Right renal cortex interstitium (tissue), 3 donors: ENCODE data around the gene DCLK2. TPM values are rescaled to one million over a fixed set of nuclear protein-coding genes. Genes with fewer than 3 reads are reported as not detected.

Experiments used
- DNase-seq, 3 donors: peaks; one replicate each; pipeline ENCODE4 v3.0.0-alpha.2; 2013; ENCODE audit warnings: low read depth in 3 of 3, low spot score in 2 of 3
- polyA plus RNA-seq, 3 donors: library from polyadenylated mRNA; unstranded; fragments of 120-200 nt; gene quantifications; one replicate each; pipeline ENCODE4 v1.2.1, GENCODE V29; 2013; ENCODE audit not compliant: insufficient read length in 3 of 3

DCLK2 gene
- polyA plus RNA-seq, 3 donors = 11.1 to 11.5 (median 11.3) TPM

- DNase-seq = no peak
These were observed 37.6 kb downstream of the DCLK2 start for GRCh38 chr4:150115851-150116250.

- DNase-seq = no peak
These were observed 38.3 kb downstream of the DCLK2 start for GRCh38 chr4:150116506-150116905.

- no peak for DNase-seq
These were observed 38.8 kb downstream of the DCLK2 start for GRCh38 chr4:150117094-150117493.

- DNase-seq = no peak
These were observed 39.4 kb downstream of the DCLK2 start for GRCh38 chr4:150117629-150118028.

DNA sequence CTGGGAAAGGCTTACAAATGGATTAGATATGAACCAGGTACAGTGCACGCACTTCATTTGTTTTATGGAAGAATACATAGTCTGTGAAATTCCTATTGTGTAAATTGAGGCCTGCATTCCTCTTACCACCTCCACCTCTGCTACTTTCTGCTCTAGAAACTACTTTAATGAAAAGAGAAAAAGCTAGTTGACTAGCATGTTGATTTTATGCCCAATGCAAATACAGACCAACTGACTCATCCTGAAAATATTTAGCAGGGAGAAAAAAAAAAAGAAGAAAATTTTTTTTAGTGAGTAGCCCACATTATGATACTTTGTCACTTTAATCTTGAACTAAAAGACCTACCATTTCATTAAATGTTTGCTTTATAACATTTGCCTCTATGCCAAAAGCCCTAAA lies 41.2 kb downstream of the DCLK2 start:
- DNase-seq = no peak

- DNase-seq = no peak
These were observed 44.8 kb downstream of the DCLK2 start for GRCh38 chr4:150123087-150123486.

GRCh38 chr4:150123796-150124677 lies 45.8 kb downstream of the DCLK2 start:
- no peak for DNase-seq

- no peak for DNase-seq
These were observed 48.1 kb downstream of the DCLK2 start for GRCh38 chr4:150126201-150126863.

GRCh38 chr4:150126864-150127203 lies 48.6 kb downstream of the DCLK2 start:
- no peak for DNase-seq

GRCh38 chr4:150127757-150128156 lies 49.5 kb downstream of the DCLK2 start:
- DNase-seq = no peak

- no peak for DNase-seq
These were observed 52.7 kb downstream of the DCLK2 start for GRCh38 chr4:150130933-150131332.

DNA sequence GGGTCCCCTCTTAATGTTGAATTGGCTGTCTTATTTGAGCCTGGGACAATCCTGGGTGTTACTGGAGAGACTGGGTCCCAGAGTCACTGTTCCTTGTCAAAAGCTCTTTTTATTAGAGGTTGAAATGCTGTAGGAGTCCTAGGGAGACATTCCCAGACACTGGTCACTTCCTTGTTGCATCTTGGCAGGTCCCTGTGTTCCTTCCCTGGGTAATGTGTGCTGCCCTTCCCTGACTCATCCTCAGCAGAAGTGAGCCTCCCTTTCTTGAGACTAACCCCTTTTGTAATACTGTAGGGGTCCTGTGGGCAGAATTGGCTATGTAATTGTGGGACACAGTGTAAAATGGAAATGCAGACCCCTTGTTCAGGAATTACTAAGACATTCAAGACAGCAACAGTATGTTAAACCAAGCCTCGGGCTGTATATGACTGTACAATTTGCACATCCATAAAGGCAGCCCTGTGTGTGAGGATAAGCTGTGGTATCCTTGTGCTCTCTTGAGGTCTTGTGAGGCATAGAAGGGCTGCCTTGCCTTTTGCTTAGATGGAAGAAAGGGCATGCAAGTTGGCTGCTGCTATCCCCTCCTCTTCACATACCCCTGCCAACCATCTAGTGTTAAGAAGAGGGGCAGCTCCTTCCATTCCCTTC lies 53.5 kb downstream of the DCLK2 start:
- DNase-seq = no peak

- DNase-seq = no peak
These were observed 55.4 kb downstream of the DCLK2 start for GRCh38 chr4:150133605-150134004.

DNA sequence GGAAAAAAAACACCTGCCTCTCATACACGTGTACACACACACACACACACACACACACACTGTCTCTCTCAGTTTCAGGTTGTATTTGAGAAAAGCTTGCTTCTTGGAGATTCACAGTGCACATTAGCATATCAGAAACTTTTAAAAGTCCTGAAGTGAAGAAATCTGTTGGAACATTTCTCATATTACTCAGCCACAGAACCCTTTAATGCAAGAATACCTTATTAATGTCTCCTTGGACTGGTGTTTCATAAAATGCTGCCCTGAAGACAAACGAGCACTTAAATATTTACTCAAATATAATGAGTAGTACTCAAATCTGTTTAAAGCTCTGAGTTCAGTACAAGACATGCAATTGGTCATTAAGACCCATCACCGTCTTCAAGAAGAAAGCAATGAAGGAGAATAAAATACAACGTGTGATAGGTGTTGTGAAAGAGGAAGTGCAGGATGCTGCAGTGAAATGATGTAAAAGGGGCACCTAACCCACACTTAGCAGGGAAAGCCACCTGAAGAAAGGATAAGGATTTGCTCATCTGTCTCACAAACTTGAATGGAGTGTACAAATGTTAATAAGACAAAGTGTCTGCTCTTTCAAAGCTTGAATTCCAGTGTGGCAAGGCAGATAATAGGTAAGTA lies 57.0 kb downstream of the DCLK2 start:
- DNase-seq = no peak

GRCh38 chr4:150136036-150136435 lies 57.8 kb downstream of the DCLK2 start:
- DNase-seq = no peak

DNA sequence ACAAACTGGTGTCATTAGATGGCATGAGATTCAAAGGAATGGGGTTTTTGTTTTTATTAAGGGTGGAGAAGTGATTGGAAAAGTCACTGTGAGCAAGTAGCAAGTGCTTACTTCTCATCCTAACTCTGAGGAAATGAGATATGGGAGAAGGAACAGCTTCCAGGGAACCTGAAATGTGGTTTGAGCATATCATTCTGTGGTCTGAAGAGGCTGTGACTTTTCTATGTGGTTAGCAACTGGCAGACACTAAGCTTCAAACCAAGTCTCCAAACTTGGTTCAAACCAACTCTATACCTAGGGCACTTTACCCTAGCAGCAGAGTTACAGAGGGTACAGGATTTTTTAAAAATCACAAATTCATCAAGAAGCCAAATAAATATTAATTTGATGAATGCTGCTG lies 58.2 kb downstream of the DCLK2 start:
- no peak for DNase-seq

GRCh38 chr4:150139297-150139865 lies 61.1 kb downstream of the DCLK2 start:
- DNase-seq = no peak

GRCh38 chr4:150140774-150141400 lies 62.6 kb downstream of the DCLK2 start:
- no peak for DNase-seq

- DNase-seq = peak in 2 of 3 donors; percentile 31 to 38
These were observed 63.5 kb downstream of the DCLK2 start for GRCh38 chr4:150141756-150142155.

GRCh38 chr4:150142831-150143230 lies 64.6 kb downstream of the DCLK2 start:
- no peak for DNase-seq
